ENCODE data around the gene IFITM2. TPM values are rescaled to one million over a fixed set of nuclear protein-coding genes. Genes with fewer than 3 reads are reported as not detected.
"Not testable (repeated sequence)": the region's sequence is repeated elsewhere in the genome, so short reads cannot be mapped to it uniquely, and the experiment has no call there.

Gene IFITM2
- polyA plus RNA-seq, 3 donors: 156 to 251 (median 209) TPM

DNA sequence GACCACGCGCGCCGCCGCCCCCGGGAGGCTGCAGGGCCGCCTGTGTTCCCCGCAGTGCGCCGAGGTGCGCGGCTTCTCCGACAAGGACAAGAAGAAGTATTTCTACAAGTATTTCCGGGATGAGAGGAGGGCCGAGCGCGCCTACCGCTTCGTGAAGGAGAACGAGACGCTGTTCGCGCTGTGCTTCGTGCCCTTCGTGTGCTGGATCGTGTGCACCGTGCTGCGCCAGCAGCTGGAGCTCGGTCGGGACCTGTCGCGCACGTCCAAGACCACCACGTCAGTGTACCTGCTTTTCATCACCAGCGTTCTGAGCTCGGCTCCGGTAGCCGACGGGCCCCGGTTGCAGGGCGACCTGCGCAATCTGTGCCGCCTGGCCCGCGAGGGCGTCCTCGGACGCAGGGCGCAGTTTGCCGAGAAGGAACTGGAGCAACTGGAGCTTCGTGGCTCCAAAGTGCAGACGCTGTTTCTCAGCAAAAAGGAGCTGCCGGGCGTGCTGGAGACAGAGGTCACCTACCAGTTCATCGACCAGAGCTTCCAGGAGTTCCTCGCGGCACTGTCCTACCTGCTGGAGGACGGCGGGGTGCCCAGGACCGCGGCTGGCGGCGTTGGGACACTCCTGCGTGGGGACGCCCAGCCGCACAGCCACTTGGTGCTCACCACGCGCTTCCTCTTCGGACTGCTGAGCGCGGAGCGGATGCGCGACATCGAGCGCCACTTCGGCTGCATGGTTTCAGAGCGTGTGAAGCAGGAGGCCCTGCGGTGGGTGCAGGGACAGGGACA, 26.7 kb upstream of the IFITM2 start:
- DNase-seq (ENCODE audit: low read depth in 3 of 3, low spot score in 2 of 3): no peak

DNA sequence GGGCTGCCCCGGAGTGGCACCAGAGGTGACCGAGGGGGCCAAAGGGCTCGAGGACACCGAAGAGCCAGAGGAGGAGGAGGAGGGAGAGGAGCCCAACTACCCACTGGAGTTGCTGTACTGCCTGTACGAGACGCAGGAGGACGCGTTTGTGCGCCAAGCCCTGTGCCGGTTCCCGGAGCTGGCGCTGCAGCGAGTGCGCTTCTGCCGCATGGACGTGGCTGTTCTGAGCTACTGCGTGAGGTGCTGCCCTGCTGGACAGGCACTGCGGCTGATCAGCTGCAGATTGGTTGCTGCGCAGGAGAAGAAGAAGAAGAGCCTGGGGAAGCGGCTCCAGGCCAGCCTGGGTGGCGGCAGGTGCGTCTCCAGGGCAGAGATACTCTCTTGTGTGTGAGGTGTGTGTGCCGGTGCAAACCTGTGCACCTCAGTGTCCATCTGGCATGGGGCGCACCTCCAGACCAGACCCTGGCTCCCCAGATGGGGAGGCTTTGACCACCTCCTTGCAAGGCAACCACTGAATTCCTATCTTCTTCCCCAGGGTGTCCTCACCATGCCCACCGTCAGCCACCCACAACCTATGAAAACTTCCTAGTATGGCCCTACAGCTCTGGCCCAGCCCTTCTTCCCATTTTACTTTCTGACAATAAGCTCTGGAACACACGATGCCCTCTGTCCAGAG, 26.0 kb upstream of the IFITM2 start:
- DNase-seq (ENCODE audit: low read depth in 3 of 3, low spot score in 2 of 3): no peak

DNA sequence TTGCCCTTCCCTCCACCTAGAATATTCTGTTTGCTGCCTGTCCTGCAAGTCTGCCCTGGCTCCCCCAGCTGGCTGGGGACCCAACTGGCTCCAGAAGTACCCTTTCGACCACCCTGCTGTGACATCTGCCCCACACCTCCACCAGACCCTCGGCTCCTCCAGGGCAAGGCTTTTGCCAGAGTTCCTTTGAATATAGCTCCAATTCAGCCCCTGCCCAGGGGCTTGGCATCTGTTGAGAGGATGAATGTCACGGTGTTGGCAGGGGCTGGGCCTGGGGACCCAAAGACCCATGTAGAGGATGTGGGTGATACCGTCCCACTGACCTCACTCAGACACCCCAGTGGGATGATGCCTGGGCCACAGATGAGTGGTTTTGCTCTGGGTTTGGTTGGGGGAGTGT, 25.4 kb upstream of the IFITM2 start:
- no peak for DNase-seq (ENCODE audit: low read depth in 3 of 3, low spot score in 2 of 3)

DNA sequence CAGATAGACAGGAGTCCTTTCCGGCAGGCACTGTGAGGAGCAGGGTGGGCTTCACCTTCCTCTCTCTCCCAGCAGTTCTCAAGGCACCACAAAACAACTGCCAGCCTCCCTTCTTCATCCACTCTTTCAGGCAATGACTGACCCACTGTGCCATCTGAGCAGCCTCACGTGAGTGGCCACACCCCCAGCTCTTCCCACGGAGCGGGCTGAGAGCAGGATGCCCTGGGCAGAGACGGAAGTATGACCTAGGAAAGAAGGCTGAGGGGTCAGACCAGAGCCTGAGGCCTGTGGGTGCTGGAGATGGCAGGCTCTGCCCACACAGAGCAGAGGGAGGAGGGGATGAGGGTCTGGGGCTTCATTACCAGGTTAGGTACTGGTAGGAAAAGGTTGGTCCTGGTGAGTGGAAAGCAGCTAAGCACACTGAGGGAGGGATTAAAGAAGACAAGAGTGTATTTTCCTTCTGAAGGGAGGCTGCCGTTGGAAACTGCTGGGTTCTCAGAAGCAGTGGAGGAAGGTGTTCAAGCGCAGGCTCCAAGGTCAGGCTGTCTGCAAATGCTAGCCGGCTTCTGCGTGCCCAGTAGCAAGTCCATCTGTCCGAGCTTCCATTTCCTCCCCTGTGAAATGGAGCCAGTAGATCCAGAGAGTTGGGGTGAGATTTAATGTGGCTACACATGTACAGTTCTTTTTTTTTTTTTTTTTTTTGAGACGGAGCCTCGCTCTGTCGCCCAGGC, 24.8 kb upstream of the IFITM2 start:
- no peak for DNase-seq (ENCODE audit: low read depth in 3 of 3, low spot score in 2 of 3)

DNA sequence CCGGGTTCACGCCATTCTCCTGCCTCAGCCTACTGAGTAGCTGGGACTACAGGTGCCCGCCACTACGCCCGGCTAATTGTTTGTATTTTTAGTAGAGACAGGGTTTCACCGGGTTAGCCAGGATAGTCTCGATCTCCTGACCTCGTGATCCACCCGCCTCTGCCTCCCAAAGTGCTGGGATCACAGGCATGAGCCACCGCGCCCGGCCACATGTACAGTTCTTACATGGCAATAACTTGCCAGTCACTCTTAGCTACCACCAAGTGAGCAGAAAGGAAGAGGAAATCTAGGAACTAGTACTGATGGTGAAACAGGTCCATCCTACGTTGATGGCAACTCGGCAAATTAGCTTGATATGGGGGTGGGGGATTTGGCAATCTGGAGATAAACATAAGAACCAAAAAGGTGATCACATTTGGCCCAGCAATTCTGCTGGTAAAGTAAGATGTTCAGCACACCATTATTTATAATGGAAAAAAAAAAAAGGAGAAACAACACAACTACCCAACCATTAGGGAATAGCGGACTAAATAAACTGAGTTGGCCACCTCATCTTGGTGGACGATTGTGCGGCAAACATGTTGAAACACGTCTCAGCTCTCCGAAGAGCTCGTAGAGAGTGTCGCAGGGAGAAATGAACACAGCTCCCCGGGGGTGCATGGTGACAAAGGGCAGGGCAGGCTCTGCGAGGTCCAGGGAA, 24.1 kb upstream of the IFITM2 start:
- DNase-seq (ENCODE audit: low read depth in 3 of 3, low spot score in 2 of 3): no peak

DNA sequence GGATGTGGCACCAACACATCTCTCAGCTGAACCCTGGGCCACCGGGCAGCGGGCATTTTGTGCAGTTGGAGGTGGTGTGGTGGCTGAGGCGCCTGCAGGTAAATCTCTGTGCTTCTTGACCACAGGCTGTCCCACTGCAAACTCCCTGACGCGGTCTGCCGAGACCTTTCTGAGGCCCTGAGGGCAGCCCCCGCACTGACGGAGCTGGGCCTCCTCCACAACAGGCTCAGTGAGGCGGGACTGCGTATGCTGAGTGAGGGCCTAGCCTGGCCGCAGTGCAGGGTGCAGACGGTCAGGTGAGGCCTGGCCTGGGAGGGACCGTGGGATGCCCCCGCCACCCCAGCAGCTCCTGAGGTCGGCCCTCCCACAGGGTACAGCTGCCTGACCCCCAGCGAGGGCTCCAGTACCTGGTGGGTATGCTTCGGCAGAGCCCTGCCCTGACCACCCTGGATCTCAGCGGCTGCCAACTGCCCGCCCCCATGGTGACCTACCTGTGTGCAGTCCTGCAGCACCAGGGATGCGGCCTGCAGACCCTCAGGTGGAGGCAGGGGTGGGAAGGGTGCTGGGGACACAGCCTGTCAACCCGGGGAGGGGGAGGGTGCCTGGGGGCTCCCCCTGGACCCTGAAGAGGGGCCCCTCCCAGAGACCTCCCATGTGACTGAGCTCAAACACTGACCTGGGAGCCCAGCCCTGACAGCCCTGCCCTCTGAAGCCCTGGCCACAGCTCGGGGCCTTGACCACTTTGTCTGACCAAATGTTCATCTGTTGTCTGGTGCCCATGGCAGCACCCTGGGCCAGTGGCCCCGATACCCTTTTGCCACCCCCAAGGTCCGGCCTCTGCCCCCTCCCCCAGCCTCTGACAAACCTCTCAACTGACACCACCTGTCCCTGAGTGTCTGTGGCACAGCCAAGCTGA, 23.3 kb upstream of the IFITM2 start:
- DNase-seq (ENCODE audit: low read depth in 3 of 3, low spot score in 2 of 3): no peak

DNA sequence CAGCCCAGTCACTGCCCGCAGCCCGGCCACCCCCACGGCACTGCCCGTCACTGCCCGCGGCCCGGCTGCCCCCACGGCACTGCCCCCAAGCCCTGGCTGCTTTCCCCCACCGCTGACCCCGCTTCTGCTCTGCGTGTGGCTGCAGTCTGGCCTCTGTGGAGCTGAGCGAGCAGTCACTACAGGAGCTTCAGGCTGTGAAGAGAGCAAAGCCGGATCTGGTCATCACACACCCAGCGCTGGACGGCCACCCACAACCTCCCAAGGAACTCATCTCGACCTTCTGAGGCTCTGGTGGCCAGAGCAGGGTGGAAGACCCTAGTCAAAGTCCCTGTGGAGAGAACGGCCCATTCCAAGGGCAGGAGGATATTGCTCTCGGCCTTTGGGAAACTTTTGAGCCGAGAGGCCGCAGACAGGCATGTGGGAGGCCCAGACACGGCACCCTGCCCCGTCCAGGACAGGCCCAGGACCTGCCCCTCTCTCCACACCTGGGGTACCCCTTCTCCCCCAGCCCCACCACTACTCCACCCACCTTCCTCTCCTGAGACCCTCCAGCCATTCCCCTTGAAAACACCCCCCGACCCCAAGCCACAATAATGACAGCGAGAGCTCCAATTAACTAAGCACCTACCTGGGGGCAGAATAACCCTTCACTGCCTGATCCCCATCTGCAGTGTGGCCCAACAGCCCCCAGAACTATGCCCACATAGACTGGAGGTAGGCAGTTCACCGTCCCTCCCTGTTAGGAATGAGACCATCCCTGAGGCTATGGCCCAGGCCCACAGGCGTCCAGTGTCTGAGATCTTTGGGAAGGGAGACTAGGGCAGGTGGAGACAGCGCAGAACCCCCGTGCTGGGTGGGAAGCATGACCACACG, 22.4 kb upstream of the IFITM2 start:
- no peak for DNase-seq (ENCODE audit: low read depth in 3 of 3, low spot score in 2 of 3)

DNA sequence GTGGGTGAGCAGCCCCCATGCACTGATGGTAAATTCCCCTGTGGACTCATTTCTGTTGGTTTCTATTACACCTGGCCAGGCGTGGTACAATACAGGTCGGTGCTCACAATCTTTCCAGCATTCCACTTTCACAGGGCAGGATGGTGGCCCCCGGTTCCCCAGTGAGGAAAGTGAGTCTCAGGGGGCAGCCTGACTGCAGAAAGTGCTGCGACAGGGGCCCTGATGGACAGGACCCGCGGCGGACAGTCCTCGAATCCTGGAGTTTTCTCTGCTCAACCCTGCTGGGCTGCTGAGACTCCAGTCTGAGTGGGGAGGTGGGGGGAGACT, 21.8 kb upstream of the IFITM2 start:
- DNase-seq (ENCODE audit: low read depth in 3 of 3, low spot score in 2 of 3): no peak

DNA sequence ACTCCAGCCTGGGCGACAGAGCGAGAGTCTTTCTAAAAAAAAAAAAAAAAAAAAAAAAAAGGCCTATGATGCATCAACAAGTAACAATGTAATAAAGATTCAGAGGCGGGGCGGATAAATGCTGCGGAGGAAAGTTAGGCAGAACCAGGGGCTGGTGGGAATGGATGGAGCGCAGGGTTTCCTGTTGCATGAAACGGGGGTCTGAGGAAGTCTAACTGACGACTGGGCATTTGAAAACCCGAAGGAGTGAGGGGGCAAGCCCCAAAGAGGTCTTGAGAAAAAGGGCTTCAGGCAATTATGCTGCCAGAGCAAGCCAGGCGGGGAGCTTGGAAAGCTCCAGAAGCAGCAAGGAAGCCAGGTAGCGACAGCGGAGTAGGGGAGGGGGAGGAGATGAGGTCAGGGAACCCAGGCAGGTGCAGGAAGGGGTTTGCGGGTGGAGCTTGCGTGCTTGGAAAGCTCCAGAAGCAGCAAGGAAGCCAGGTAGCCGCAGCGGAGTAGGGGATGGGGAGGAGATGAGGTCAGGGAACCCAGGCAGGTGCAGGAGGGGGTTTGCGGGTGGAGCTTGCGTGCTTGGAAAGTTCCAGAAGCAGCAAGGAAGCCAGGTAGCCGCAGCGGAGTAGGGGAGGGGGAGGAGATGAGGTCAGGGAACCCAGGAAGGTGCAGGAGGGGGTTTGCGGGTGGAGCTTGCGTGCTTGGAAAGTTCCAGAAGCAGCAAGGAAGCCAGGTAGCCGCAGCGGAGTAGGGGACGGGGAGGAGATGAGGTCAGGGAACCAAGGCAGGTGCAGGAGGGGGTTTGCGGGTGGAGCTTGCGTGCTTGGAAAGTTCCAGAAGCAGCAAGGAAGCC, 20.4 kb upstream of the IFITM2 start:
- DNase-seq (ENCODE audit: low read depth in 3 of 3, low spot score in 2 of 3): not testable (repeated sequence)

DNA sequence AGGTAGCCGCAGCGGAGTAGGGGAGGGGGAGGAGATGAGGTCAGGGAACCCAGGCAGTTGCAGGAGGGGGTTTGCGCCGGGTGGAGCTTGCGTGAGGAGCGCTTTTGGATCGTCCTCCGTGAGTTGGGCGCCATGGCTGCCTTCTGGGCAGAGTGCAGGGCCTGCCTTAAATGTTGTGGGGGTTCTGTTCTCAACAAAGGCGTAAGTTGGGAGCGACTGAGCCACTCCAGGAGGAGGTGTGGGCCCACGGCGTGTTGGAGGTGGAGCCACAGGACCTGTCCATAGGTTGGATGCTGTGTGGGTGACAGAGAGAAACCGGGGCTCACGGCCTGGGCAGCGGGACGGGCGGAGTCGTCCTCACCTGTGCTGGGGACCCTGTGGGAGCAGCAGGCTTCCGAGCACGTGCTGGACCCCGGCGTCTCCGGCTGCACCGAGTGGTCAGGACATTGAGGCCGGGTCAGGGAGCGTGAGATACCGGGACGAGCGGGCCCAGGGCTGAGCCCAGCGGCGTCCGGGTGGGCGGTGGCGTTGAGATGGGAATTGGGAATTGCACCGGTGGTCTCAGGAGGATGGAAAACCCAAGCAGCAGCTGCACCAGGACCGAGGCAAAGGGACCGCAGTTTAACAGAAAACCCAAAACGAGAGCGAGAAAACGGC, 19.7 kb upstream of the IFITM2 start:
- DNase-seq (ENCODE audit: low read depth in 3 of 3, low spot score in 2 of 3): no peak

DNA sequence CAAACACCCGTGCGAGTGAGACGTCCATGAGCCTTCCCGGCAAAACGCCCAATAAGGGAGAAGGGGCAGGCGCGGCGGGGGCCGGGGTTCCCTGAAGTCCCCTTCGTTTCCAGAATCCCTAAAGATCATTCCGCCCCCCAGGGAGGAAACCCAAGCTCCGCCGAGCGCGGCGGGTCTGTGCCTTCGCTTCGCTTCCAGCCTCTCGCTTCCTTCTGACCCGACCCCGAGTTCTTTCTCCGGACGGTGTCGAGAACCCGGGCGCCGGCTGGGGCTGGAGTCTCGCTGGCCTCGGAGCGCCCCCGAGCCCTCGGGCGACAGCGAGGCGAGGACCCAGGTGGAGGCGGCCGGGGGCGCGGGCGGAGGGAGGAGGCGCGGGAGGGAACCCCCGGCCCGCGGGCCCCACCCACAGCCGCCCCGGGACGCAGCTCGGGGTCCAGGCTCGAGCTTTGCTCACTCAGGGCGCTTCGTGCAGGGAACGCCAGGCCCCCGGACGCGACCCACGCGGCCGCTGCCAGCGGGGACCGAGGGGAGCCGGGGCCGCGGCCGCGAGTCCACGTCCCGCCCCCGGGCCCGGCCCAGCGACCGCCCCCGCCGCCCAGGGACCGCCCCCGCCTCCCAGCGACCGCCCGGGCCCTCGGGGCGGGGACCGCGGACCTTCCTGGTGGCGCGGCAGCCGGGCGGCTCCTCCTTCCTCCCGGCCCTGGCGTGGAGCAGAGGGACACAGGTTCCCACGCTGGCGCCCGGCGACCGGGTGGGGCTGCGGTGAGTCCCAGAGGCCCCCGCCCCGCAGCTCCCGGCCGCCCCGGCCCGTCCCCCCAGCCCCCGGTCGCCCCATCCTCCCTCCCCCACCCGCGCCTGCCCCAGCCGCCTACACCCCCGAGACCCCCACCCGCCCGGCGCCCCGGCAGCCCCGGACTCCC, 18.9 kb upstream of the IFITM2 start, which contains the start of gene PGGHG:
Gene PGGHG, plus strand, starts transcription at position 649 of the 920 bp plus-strand sequence. CDS start 691 bp downstream, outside the sequence.
- DNase-seq (ENCODE audit: low read depth in 3 of 3, low spot score in 2 of 3): no peak

DNA sequence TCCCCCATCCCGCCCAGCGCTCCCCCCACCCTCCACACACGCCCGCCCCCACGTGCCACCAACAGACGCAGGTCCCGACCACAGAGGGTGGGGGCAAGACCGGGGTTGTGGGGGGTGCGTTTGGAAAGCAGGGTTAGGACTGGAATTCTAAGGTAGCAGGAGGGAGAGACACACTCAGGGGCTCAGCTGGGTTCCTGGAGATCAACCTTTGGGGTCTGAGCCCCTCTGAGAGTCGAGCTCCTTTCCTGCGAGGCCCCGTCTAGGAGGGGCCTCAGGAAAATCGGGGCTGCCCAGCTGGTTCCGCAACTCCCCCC, 18.3 kb upstream of the IFITM2 start:
- no peak for DNase-seq (ENCODE audit: low read depth in 3 of 3, low spot score in 2 of 3)

DNA sequence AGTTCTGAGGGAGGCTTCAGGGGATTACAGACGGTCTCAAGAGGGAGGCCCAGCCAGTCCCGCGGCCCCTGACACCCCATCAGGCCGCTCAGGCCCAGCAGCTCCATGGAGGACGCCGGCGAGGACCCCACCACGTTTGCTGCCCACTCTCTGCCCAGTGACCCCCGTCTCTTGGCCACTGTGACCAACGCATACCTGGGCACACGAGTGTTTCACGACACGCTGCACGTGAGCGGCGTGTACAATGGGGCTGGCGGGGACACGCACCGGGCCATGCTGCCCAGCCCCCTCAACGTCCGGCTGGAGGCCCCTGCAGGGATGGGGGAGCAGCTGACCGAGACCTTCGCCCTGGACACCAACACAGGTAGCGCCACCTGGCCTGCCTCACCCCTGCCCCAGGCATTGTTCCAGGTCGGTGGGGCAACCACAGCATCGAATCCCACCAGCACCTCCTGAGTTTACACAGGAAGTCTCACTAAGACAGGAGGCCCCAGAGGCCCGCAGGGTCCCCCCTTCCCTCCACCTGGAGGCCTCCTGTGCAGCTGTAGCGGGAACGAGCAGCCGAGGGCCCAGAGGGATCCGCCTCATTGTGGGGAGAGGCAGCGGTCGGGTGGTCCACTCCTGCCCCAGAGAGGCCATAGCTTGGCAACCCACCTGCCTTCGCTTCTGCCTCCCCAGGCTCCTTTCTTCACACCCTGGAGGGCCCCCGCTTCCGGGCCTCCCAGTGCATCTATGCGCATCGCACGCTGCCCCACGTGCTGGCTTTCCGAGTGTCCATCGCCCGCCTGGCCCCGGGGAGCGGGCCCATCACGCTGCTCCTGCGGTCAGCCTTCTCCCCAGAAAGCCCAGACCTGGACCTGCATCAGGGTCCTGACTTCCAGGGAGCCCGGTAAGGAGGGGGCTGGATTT, 17.6 kb upstream of the IFITM2 start:
- no peak for DNase-seq (ENCODE audit: low read depth in 3 of 3, low spot score in 2 of 3)

DNA sequence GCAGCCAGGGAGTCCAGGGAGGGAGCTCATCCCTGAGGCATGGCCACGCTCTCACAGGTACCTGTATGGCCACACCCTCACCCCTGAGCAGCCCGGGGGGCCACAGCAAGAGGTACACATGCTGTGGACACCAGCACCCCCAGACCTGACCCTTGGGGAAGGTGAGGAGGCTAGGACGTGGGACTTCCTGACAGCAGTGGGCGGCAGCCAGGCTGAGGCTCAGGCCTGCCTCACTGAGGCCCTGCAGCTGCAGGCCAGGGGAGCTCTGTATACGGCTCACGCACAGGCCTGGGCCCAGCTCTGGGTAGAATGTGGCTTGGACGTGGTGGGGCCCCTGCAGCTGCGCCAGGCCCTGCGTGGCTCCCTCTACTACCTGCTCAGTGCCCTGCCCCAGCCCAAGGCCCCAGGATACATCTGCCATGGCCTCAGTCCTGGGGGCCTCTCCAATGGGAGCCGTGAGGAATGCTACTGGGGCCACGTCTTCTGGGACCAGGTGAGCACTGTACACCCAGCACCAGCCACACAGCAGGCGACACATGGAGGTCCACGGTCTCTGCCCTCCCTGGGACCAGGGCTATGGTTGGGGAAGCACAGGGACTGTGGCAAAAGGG, 16.9 kb upstream of the IFITM2 start:
- DNase-seq (ENCODE audit: low read depth in 3 of 3, low spot score in 2 of 3): no peak
